ENCODE measurements around the gene CDK12.

GRCh38 chr17:39573447-39574298 is 112.4 kb downstream of the CDK12 start:
- TF ChIP-seq CTCF (IDR thresholded peaks at IDR 0.05; ENCODE audit: insufficient read depth, low read depth, low read length) (no peak), EZH2 (IDR thresholded peaks at IDR 0.05; ENCODE audit: insufficient read depth, low read length) (no peak)
